HAP-1 (cell line): Measurements from ENCODE around the gene RNF145.
"Not testable (repeated sequence)": the region's sequence is repeated elsewhere in the genome, so short reads cannot be mapped to it uniquely, and the experiment has no call there.

Experiments used
- DNase-seq, 2 experiments: peaks; one replicate each; pipeline ENCODE4 v3.0.0-alpha.2; 2016 to 2020; ENCODE audit warnings: low spot score in 2 of 2
- H3K27me3 ChIP-seq: fragments of 250-450 bp; sonication (Bioruptor Pico); 2 replicates; pipeline ENCODE4 v1.5.1; 2020; ENCODE audit warnings: low read depth, mild to moderate bottlenecking, moderate library complexity
- H3K36me3 ChIP-seq: fragments of 250-450 bp; sonication (Bioruptor Pico); replicated peaks from 2 replicates; pipeline ENCODE4 v1.5.1; 2020; ENCODE audit warnings: mild to moderate bottlenecking
- H3K4me1 ChIP-seq: fragments of 250-450 bp; sonication (Bioruptor Pico); 2 replicates; pipeline ENCODE4 v1.5.1; 2020; ENCODE audit warnings: mild to moderate bottlenecking
- H3K4me3 ChIP-seq: fragments of 250-450 bp; sonication (Bioruptor Pico); 2 replicates; pipeline ENCODE4 v1.5.1; 2020; ENCODE audit warnings: mild to moderate bottlenecking, moderate library complexity
- H3K9me3 ChIP-seq: fragments of 250-450 bp; sonication (Bioruptor Pico); 2 replicates; pipeline ENCODE4 v1.5.1; 2020; ENCODE audit warnings: mild to moderate bottlenecking, moderate library complexity
- in situ Hi-C: fragments of 300-500 bp; cut with MboI; formaldehyde crosslinking; loops from 3 replicates; pipeline ENCODE4 v1.14.3; 2020; ENCODE audit warnings: low sequenced_read_pairs, inconsistent platforms, mixed read lengths

Gene RNF145

GRCh38 chr5:159231167-159231566 is 21.8 kb upstream of the RNF145 start:
- Histone ChIP-seq H3K36me3 (no peaks in the 10 kb centered on the region), H3K4me1 (peaks cover 19% of the 10 kb centered on the region), H3K4me3 (no peak overlapping the region), H3K9me3 (no peaks in the 10 kb centered on the region), H3K27me3 (no peaks in the 10 kb centered on the region)
- in situ Hi-C loops: no loop called here
- DNase-seq: no peak

GRCh38 chr5:159230657-159231056 is 21.3 kb upstream of the RNF145 start:
- Histone ChIP-seq H3K4me1 (peaks cover 19% of the 10 kb centered on the region), H3K27me3 (no peaks in the 10 kb centered on the region), H3K9me3 (no peaks in the 10 kb centered on the region), H3K4me3 (no peak overlapping the region), H3K36me3 (no peaks in the 10 kb centered on the region)
- DNase-seq: no peak
- in situ Hi-C loops: no loop called here

GRCh38 chr5:159228097-159228496 is 18.7 kb upstream of the RNF145 start:
- H3K9me3 ChIP-seq, H3K36me3 ChIP-seq, in situ Hi-C loops, H3K4me3 ChIP-seq, H3K27me3 ChIP-seq: not testable (repeated sequence)
- DNase-seq: peak in 1 of 2 experiments; percentile 51
- H3K4me1 ChIP-seq: peaks cover 19% of the 10 kb centered on the region

- Histone ChIP-seq H3K36me3 (no peaks in the 10 kb centered on the region), H3K4me3 (no peak overlapping the region), H3K9me3 (no peaks in the 10 kb centered on the region), H3K4me1 (peaks cover 19% of the 10 kb centered on the region), H3K27me3 (no peaks in the 10 kb centered on the region)
- DNase-seq: no peak
- in situ Hi-C loops: no loop called here
Observed at GRCh38 chr5:159227452-159227851, 18.1 kb upstream of the RNF145 start.

GRCh38 chr5:159226451-159226850 is 17.1 kb upstream of the RNF145 start:
- no peaks in the 10 kb centered on the region for H3K36me3 ChIP-seq
- H3K9me3 ChIP-seq: no peaks in the 10 kb centered on the region
- in situ Hi-C loops: no loop called here
- peaks cover 19% of the 10 kb centered on the region for H3K4me1 ChIP-seq
- H3K27me3 ChIP-seq: no peaks in the 10 kb centered on the region
- no peak overlapping the region for H3K4me3 ChIP-seq
- DNase-seq: no peak

GRCh38 chr5:159224471-159224870 is 15.1 kb upstream of the RNF145 start:
- Histone ChIP-seq H3K36me3 (no peaks in the 10 kb centered on the region), H3K9me3 (no peaks in the 10 kb centered on the region), H3K4me1 (peaks cover 14% of the 10 kb centered on the region), H3K4me3 (no peak overlapping the region), H3K27me3 (no peaks in the 10 kb centered on the region)
- no peak for DNase-seq
- in situ Hi-C loops: no loop called here

GRCh38 chr5:159223469-159223868 is 14.1 kb upstream of the RNF145 start:
- no peaks in the 10 kb centered on the region for H3K9me3 ChIP-seq
- no peak for DNase-seq
- peaks cover 13% of the 10 kb centered on the region for H3K4me1 ChIP-seq
- no peaks in the 10 kb centered on the region for H3K27me3 ChIP-seq
- in situ Hi-C loops: no loop called here
- H3K36me3 ChIP-seq: no peaks in the 10 kb centered on the region
- no peak overlapping the region for H3K4me3 ChIP-seq

- in situ Hi-C loops: no loop called here
- Histone ChIP-seq H3K4me1 (peaks cover 17% of the 10 kb centered on the region), H3K27me3 (no peaks in the 10 kb centered on the region), H3K4me3 (no peak overlapping the region), H3K36me3 (no peaks in the 10 kb centered on the region), H3K9me3 (no peaks in the 10 kb centered on the region)
- DNase-seq: no peak
Observed at GRCh38 chr5:159220206-159220605, 10.9 kb upstream of the RNF145 start.

GRCh38 chr5:159218595-159219023 is 9.3 kb upstream of the RNF145 start:
- no peaks in the 10 kb centered on the region for H3K27me3 ChIP-seq
- in situ Hi-C loops: no loop called here
- no peaks in the 10 kb centered on the region for H3K9me3 ChIP-seq
- DNase-seq: no peak
- no peak overlapping the region for H3K4me3 ChIP-seq
- H3K36me3 ChIP-seq: no peaks in the 10 kb centered on the region
- H3K4me1 ChIP-seq: peaks cover 17% of the 10 kb centered on the region

- Histone ChIP-seq H3K4me1 (peaks cover 18% of the 10 kb centered on the region), H3K9me3 (no peaks in the 10 kb centered on the region), H3K36me3 (no peaks in the 10 kb centered on the region), H3K27me3 (no peaks in the 10 kb centered on the region), H3K4me3 (no peak overlapping the region)
- no peak for DNase-seq
- in situ Hi-C loops: no loop called here
Observed at GRCh38 chr5:159217236-159217635, 7.9 kb upstream of the RNF145 start.

- DNase-seq: no peak
- in situ Hi-C loops: no loop called here
- H3K27me3 ChIP-seq: no peaks in the 10 kb centered on the region
- no peaks in the 10 kb centered on the region for H3K36me3 ChIP-seq
- peaks cover 24% of the 10 kb centered on the region for H3K4me1 ChIP-seq
- no peak overlapping the region for H3K4me3 ChIP-seq
- no peaks in the 10 kb centered on the region for H3K9me3 ChIP-seq
Observed at GRCh38 chr5:159216454-159216853, 7.1 kb upstream of the RNF145 start.

GRCh38 chr5:159215886-159216285 is 6.5 kb upstream of the RNF145 start:
- in situ Hi-C loops: no loop called here
- H3K9me3 ChIP-seq: no peaks in the 10 kb centered on the region
- H3K4me3 ChIP-seq: no peak overlapping the region
- no peaks in the 10 kb centered on the region for H3K36me3 ChIP-seq
- H3K27me3 ChIP-seq: no peaks in the 10 kb centered on the region
- H3K4me1 ChIP-seq: peaks cover 30% of the 10 kb centered on the region
- DNase-seq: no peak

- Histone ChIP-seq H3K36me3 (no peaks in the 10 kb centered on the region), H3K27me3 (no peaks in the 10 kb centered on the region), H3K4me3 (no peak overlapping the region), H3K9me3 (no peaks in the 10 kb centered on the region), H3K4me1 (peaks cover 40% of the 10 kb centered on the region)
- DNase-seq: no peak
- in situ Hi-C loops: no loop called here
Observed at GRCh38 chr5:159214486-159215271, 5.3 kb upstream of the RNF145 start.

- Histone ChIP-seq H3K4me3 (no peak overlapping the region), H3K27me3 (no peaks in the 10 kb centered on the region), H3K36me3 (no peaks in the 10 kb centered on the region), H3K4me1 (peaks cover 31% of the 10 kb centered on the region), H3K9me3 (no peaks in the 10 kb centered on the region)
- no peak for DNase-seq
- in situ Hi-C loops: no loop called here
Observed at GRCh38 chr5:159212657-159213462, 3.5 kb upstream of the RNF145 start.
